Natural killer cell treated with Interleukin-12 subunit alpha and Interleukin-12 subunit beta and Interleukin-15 and Interleukin-18, amount 100 ng/mL, for 72 hours (primary cell): ENCODE results near the gene PDE4D. TPM values are rescaled to one million over a fixed set of nuclear protein-coding genes. Genes with fewer than 3 reads are reported as not detected.

Source experiments
- ATAC-seq, 2 donors: fragments of 150-1000 bp; cut with Tn5 transposase in 1 of 2; sonication (Bioruptor Pico), chemical (Tn5 transposase) in 1 of 2; 2 replicates each; pipeline ENCODE4 v1.10.0; 2021
- DNase-seq: peaks from one replicate; pipeline ENCODE4 v3.0.0; 2022; ENCODE audit warnings: low spot score
- H3K27ac Mint-ChIP-seq, 2 donors: 1 replicate in 1 of 2; 2 replicates in 1 of 2; pipeline ENCODE4 v1.8.0; 2022; ENCODE audit warnings: mixed read lengths in 2 of 2, mild to moderate bottlenecking in 1 of 2, moderate library complexity in 1 of 2
- H3K27me3 Mint-ChIP-seq, 2 donors: 1 replicate in 1 of 2; 2 replicates in 1 of 2; pipeline ENCODE4 v1.8.0; 2022; ENCODE audit warnings: mixed read lengths in 2 of 2
- H3K36me3 Mint-ChIP-seq: one replicate; pipeline ENCODE4 v1.8.0; 2022; ENCODE audit warnings: mixed read lengths
- H3K4me1 Mint-ChIP-seq, 2 donors: 1 replicate in 1 of 2; 2 replicates in 1 of 2; pipeline ENCODE4 v1.8.0; 2022; ENCODE audit warnings: low read depth in 2 of 2, mixed read lengths in 2 of 2, mild to moderate bottlenecking in 1 of 2
- H3K4me3 Mint-ChIP-seq: one replicate; pipeline ENCODE4 v1.8.0; 2022; ENCODE audit warnings: mixed read lengths
- H3K9me3 Mint-ChIP-seq: 2 replicates; pipeline ENCODE4 v1.8.0; 2022; ENCODE audit warnings: mixed read lengths
- total RNA-seq, 2 donors: library from RNA; stranded (reverse); gene quantifications; one replicate each; pipeline ENCODE4 v1.2.3, GENCODE V29; 2022

Gene PDE4D
- total RNA-seq, 2 donors from 2014 or later = 55.0 to 80.5 TPM

DNA sequence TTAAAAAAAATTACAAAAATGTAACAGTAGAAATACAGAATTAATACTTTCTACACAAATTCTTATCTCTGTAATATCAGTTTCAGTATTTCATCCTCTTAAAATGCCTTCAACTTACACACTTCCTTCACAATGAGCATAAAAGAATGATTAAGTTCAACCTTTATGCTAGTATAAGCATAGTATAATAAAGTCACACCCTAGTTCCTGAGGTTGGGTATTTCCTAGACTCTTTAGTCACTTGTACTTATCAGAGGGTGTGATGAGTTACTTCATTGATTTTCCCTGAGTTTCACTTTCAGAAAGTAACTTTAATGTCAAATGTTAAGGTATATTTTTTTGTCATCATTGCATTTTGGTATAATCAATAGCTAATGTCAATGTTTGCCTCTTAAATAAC is 302.4 kb downstream of the PDE4D start:
- Mint-ChIP-seq H3K4me3 (peak overlapping the region; percentile 38), H3K9me3 (no peaks in the 10 kb centered on the region), H3K4me1 (peaks cover 16 to 36% of the 10 kb centered on the region in 2 donors), H3K36me3 (peaks cover 5% of the 10 kb centered on the region), H3K27me3 (peaks cover 0 to 3% of the 10 kb centered on the region in 2 donors), H3K27ac (peak overlapping the region; percentile 58 to 80)
- peak; percentile 92 to 96 for ATAC-seq
- DNase-seq = no peak

DNA sequence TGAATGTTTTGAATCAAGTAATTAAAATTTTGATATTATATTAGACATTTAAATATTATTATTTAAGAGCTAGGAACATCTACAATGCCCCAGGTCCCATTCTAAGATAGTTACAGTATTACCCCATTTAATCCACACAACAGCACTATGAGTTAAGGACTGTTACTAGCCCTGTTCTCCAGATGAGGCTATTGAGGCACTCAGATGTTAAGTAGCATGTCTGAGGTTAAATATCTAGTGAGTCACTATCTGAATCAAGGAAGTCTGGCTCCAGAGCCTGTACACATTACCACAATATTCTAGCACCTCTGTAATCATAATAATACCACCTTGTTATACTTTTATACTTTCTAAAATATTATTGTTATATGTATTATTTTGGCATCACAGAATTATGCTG is 304.6 kb downstream of the PDE4D start:
- Mint-ChIP-seq H3K9me3 (no peaks in the 10 kb centered on the region), H3K4me3 (no peak overlapping the region), H3K36me3 (peaks cover 6% of the 10 kb centered on the region), H3K27me3 (peaks cover 0 to 3% of the 10 kb centered on the region in 2 donors), H3K27ac (peak overlapping the region in 1 of 2 donors; percentile 80), H3K4me1 (peaks cover 16 to 32% of the 10 kb centered on the region in 2 donors)
- DNase-seq (no peak), ATAC-seq (peak; percentile 65 to 81)

DNA sequence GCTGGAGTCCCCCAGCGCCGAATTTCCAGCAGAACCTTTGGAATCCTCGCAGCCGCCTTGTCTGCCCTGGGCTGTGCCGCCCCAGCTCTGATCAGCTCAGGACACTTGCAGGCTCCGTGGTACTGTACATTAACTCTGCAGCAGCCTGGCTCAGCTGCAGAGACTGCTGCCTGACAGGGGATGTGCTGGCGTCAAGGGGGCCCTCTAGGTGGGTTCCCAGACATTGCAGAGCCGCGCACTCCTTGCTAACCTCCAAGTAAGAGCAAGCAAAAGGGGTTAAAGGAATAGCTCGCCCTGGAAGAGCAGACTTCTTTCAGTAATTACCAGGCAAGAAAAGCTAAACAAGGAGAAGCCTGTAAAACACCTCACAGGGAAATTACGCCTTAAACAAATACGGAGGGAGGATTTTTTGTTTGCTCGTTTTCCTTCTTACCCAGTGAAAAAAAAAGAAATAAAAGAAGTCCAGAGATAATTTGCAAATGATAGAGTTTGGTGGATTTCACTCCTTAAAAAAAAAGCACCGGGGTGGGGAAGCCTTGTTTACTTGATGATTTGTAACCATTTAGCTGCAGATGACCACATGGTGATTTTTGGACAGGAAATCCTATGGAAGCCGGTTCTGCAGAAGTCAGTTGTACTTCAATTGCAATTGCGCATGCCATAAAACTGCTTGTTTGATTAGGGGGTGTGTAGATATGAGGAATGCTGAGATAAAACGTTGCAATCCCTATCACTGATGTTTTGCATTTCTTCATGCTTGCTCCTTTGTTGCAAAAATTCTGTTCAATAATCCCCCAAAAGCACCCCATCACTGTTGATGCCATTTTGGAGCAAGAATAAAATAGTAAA is 305.8 kb downstream of the PDE4D start:
- H3K4me1 Mint-ChIP-seq = peaks cover 16 to 27% of the 10 kb centered on the region in 2 donors
- peaks cover 0 to 3% of the 10 kb centered on the region in 2 donors for H3K27me3 Mint-ChIP-seq
- ATAC-seq (peak; percentile 39 to 44), DNase-seq (no peak)
- peaks cover 6% of the 10 kb centered on the region for H3K36me3 Mint-ChIP-seq
- no peaks in the 10 kb centered on the region for H3K9me3 Mint-ChIP-seq
- H3K4me3 Mint-ChIP-seq = peak overlapping the region; percentile 76
- peak overlapping the region; percentile 56 to 81 for H3K27ac Mint-ChIP-seq

DNA sequence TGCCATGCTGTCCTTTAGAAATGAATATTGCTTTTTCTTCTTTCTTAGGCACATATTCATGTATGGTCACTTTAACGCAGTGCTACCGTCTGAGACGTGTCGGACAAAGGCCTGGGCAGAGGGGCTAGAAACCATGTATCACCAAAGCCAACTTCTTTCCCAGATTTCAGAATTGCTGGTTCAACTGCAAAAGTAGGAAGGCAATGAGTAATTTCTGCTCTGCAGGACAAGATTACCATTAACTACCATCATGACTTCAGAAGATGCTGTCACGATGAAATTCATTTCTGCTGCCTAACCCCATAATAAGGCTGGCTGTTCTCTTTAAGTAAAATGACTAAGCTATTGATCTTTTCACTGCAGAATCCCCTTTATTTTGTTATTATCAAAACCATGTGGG is 306.7 kb downstream of the PDE4D start:
- no peak for ATAC-seq
- no peak for DNase-seq
- no peaks in the 10 kb centered on the region for H3K9me3 Mint-ChIP-seq
- peaks cover 12 to 23% of the 10 kb centered on the region in 2 donors for H3K4me1 Mint-ChIP-seq
- peaks cover 0 to 3% of the 10 kb centered on the region in 2 donors for H3K27me3 Mint-ChIP-seq
- H3K36me3 Mint-ChIP-seq = peaks cover 6% of the 10 kb centered on the region
- H3K4me3 Mint-ChIP-seq = peak overlapping the region; percentile 76
- H3K27ac Mint-ChIP-seq = peak overlapping the region in 1 of 2 donors; percentile 81

DNA sequence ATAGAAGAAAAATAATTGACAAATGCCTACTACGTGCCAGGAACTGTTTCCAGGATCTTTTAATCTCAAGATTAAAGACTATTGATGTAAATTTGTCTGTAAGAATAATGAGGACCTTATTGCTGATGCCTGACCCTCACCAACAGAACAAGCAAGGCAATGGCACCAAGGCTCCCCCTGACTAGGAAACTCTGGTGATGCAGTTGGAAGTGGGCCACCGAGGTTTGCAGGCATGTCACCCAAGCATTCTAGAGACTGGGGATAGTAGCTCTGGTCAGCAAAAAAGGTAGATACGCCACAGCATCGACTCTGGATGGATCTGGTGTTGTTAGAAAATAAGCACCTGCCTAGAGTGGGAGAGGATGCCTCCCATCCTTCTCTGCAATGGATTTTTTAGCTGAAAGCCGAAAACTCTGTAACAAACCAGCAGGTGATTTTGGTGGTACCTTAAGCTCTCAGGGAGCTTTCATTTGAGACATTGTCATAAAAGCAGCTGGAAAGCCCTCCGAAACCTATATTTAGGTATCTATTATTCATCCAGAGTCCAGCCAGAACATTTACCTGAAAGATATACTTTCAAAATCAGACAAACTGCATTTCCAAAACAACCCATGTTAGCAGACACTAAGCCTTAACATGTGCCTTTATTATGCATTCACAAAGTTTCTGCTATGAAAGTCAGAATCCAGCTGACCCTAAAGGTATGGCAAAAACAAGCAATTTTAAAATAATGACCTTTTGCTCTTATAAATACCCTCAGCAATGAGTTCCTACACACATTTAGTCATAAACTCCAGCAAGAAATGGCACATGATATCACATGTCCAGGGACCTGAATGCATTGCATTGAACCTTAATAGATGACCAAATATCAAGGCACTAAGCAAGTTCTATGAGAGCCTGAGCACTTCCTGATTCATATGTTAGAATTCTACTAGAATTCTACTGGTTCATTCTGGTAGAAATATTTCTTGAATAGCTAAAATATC is 308.4 kb downstream of the PDE4D start:
- ATAC-seq (no peak), DNase-seq (no peak)
- Mint-ChIP-seq H3K27ac (no peak overlapping the region), H3K4me3 (peak overlapping the region; percentile 24), H3K36me3 (peaks cover 6% of the 10 kb centered on the region), H3K9me3 (no peaks in the 10 kb centered on the region), H3K27me3 (peaks cover 0 to 3% of the 10 kb centered on the region in 2 donors), H3K4me1 (peaks cover 12 to 20% of the 10 kb centered on the region in 2 donors)

DNA sequence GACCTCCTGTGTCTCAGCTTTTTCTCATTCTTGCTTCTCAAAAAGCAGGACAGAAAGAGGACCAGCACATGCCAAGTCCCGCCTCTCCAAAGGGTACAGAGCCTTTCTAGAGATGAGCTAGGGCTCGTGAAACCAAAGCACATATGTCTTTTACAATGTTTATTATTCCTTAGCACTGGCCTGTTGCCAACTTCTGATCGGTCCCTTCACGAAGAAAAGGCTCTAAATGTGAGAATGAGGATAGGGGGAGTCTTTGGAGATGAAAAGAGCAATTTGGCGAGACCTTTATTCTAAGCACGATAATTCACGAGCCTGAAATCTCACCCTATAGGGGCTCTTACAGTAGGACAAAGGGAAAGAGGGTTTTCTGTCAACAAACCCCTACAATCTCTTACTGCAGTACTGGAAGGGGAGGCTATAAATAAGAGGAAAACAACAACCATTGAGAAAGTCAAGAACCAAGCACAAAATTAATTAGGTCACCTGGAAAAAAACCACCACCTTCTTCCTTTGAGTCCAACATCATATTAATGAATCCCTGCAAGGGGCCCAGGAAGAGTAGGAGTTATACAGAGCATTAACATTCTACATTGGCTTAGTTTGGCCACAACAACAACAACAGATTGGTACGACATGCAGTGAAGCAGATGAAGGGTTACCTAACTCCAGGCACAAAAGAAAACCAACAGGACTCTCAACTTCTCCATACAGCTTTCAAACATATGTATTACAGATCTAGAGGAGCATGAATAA is 309.5 kb downstream of the PDE4D start:
- peak overlapping the region; percentile 1 for H3K4me3 Mint-ChIP-seq
- ATAC-seq = no peak
- H3K27ac Mint-ChIP-seq = peak overlapping the region; percentile 4 to 7
- H3K36me3 Mint-ChIP-seq = peaks cover 6% of the 10 kb centered on the region
- H3K27me3 Mint-ChIP-seq = peaks cover 0 to 3% of the 10 kb centered on the region in 2 donors
- H3K4me1 Mint-ChIP-seq = peaks cover 13 to 23% of the 10 kb centered on the region in 2 donors
- DNase-seq = no peak
- no peaks in the 10 kb centered on the region for H3K9me3 Mint-ChIP-seq

DNA sequence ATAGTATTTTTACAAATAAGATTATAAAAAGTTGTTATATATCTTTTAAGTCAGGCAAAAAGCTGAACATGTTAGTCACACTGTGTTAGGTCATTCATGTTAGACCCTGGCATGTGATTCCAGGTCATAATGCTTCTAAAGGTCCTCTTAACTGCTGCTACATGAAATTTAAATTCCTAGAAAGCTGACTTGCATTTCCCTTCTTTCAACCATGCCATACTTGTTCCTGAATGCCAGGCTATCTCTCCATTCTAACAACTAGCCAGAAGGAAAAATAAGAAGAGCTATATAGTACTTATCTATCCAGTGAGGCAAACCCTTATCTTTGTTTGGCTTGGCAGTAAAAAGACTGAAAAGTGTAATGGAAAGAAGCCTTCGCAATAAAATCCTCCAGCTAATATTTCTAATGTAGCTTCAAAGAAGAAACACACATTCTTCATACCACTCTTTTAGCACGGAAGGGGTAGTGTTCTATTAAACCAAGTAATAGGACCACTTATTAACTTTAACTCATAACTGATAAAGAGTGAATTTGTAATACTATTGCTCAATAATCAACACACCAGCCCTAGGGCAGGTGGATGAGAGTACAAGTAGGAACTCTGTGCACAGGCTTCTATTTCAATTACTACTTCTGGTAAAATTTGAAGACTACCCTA is 310.2 kb downstream of the PDE4D start:
- Mint-ChIP-seq H3K27ac (peak overlapping the region; percentile 4 to 7), H3K9me3 (no peaks in the 10 kb centered on the region), H3K36me3 (peaks cover 6% of the 10 kb centered on the region), H3K4me3 (no peak overlapping the region), H3K27me3 (peaks cover 0 to 3% of the 10 kb centered on the region in 2 donors), H3K4me1 (peaks cover 20 to 30% of the 10 kb centered on the region in 2 donors)
- no peak for DNase-seq
- no peak for ATAC-seq

DNA sequence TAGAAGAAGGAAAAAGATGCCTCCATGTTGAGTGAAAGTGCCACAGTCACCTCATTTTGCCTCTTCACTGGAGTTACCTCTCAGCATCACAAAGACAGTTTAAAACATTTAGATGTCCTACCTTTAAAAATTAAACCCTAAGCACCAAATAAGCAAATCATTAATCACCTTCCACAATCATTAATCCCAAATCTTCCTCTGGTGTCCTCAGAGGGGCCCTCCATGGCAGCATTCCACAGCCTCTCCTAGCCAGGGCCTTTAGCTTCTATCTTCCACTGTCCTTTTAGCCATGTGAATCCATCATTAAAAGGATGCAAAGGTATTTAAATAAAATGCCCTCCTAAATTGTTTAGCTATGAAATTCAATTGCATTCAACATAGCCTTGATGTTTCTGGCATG is 310.8 kb downstream of the PDE4D start:
- Mint-ChIP-seq H3K4me1 (peaks cover 20 to 31% of the 10 kb centered on the region in 2 donors), H3K36me3 (peaks cover 6% of the 10 kb centered on the region), H3K9me3 (no peaks in the 10 kb centered on the region), H3K27ac (peak overlapping the region in 1 of 2 donors; percentile 4), H3K4me3 (no peak overlapping the region), H3K27me3 (peaks cover 0 to 3% of the 10 kb centered on the region in 2 donors)
- DNase-seq = no peak
- ATAC-seq = no peak

DNA sequence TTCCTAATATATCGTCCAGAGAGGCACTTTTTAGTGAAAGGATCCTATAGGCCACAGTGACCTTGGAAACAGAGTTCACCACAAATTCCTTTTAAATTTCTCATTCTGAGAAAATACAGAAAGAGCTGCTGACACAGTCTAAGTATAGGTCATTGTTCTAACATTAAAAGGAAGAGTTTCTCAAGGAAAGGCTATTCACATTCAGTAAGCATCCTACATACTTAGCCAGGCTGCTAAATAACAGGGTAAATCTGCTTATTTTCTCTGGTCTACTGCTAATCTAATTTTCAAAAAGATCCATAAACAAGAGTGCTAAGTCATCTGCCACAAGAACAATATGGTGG is 313.7 kb downstream of the PDE4D start:
- ATAC-seq = no peak
- no peaks in the 10 kb centered on the region for H3K9me3 Mint-ChIP-seq
- peak overlapping the region; percentile 84 to 91 for H3K27ac Mint-ChIP-seq
- H3K4me1 Mint-ChIP-seq = peaks cover 24 to 28% of the 10 kb centered on the region in 2 donors
- no peak for DNase-seq
- no peaks in the 10 kb centered on the region for H3K27me3 Mint-ChIP-seq
- no peaks in the 10 kb centered on the region for H3K36me3 Mint-ChIP-seq
- no peak overlapping the region for H3K4me3 Mint-ChIP-seq

DNA sequence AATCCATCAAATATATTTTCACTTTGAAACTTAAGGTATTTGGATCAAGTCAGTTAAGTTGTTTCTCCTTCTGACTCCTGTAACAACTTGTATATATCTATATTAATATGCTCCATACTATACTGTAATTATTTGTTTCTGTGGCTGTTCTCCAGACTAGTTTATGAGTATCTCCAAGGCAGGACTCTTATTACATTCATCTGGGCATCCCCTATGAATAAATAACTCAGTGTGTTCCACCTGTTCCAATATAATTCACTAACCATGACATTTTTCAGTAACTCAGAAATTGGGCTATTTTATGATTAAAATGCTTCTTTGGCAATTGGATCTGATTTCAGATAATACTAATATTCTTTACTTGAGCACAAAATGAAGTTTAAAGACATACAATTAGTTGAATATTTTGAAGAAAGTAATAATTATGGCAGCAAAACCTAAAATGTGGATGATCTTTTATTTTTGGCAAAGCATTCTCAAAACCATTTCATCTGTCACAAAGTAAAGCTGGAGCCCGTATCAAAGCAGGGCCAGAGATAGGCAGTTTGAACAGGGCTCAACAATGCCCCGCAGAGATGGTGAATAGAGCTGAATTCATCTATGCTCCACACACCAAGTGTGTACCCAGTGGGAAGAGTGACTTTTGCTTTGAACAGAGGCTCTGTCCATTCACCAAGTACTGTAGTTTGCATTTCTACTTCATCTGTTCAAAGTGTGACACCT is 314.3 kb downstream of the PDE4D start:
- Mint-ChIP-seq H3K9me3 (no peaks in the 10 kb centered on the region), H3K27ac (peak overlapping the region; percentile 84 to 91)

DNA sequence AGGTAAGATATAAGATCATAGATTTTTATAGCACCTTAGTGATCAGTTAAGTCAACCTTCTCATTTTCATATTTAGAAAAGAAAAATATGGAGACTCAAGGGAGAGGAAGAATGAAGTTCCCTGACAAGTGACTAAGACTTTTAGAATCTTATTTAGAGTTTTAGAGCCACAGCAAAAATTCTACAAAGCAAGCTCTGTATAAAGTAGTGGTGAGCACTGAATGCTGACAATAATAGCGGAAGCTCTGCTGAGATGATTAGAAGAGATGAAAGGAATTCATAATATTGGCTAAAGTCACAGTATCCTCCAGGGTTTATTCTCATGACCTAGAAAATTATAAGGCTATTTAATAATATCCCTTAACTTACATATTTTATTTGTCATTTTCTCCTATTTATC is 316.0 kb downstream of the PDE4D start:
- peaks cover 30% of the 10 kb centered on the region in 2 donors for H3K4me1 Mint-ChIP-seq
- H3K4me3 Mint-ChIP-seq = peak overlapping the region; percentile 23
- H3K9me3 Mint-ChIP-seq = peaks cover 2% of the 10 kb centered on the region
- ATAC-seq (no peak), DNase-seq (no peak)
- H3K36me3 Mint-ChIP-seq = peaks cover 4% of the 10 kb centered on the region
- no peaks in the 10 kb centered on the region for H3K27me3 Mint-ChIP-seq
- peak overlapping the region; percentile 84 to 91 for H3K27ac Mint-ChIP-seq

More for the DNA sequence above, 314.3 kb downstream of the PDE4D start:
- H3K27me3 Mint-ChIP-seq = no peaks in the 10 kb centered on the region
- DNase-seq (no peak), ATAC-seq (no peak)
- peaks cover 29 to 30% of the 10 kb centered on the region in 2 donors for H3K4me1 Mint-ChIP-seq
- H3K36me3 Mint-ChIP-seq = no peaks in the 10 kb centered on the region
- peak overlapping the region; percentile 37 for H3K4me3 Mint-ChIP-seq
